ENCODE results near the gene SPATA12. TPM values are rescaled to one million over a fixed set of nuclear protein-coding genes. Genes with fewer than 3 reads are reported as not detected.
A peak's percentile ranks its signal among the peaks of the same experiment; 100 is the strongest.
"Not testable (repeated sequence)": the region's sequence is repeated elsewhere in the genome, so short reads cannot be mapped to it uniquely, and the experiment has no call there.

The SPATA12 gene
- total RNA-seq, 4 donors from 2014 or later: 0.21 to 2.9 TPM; not detected in 2

- intact Hi-C loops (cut with DNase I; ENCODE audit: low total_unique reads): loop anchor here (10.0 kb wide), 1 partner anchor 84 kb away; no protein-coding TSS in a partner anchor
- no peaks in the 10 kb centered on the region for H3K27me3 ChIP-seq
- peak overlapping the region; percentile 49 to 51 for H3K4me3 ChIP-seq
- no peaks in the 10 kb centered on the region for H3K4me1 ChIP-seq
- TF ChIP-seq CTCF (IDR thresholded peaks at IDR 0.05) (peak in 1 of 4 experiments; percentile 26), POLR2A (IDR thresholded peaks at IDR 0.05) (peak in 1 of 2 donors; percentile 16)
- peak overlapping the region; percentile 57 to 63 for H3K27ac ChIP-seq
- no peaks in the 10 kb centered on the region for H3K36me3 ChIP-seq
- DNase-seq: peak; percentile 27 to 51
- H3K9me3 ChIP-seq: no peaks in the 10 kb centered on the region
Measured at GRCh38 chr3:57078635-57079473, 18.4 kb downstream of the SPATA12 start.

- intact Hi-C loops (cut with DNase I; ENCODE audit: low total_unique reads): loop anchor here (10.0 kb wide), 1 partner anchor 85 kb away; no protein-coding TSS in a partner anchor
- peak in 1 of 2 donors; percentile 31 for DNase-seq
- no peak for TF ChIP-seq CTCF (IDR thresholded peaks at IDR 0.05)
- no peak for TF ChIP-seq POLR2A (IDR thresholded peaks at IDR 0.05)
- no peaks in the 10 kb centered on the region for H3K4me1 ChIP-seq
- H3K9me3 ChIP-seq: no peaks in the 10 kb centered on the region
- no peaks in the 10 kb centered on the region for H3K27me3 ChIP-seq
- H3K36me3 ChIP-seq: no peaks in the 10 kb centered on the region
- H3K27ac ChIP-seq: peak overlapping the region; percentile 57 to 63
- peak overlapping the region; percentile 49 to 51 for H3K4me3 ChIP-seq
Measured at GRCh38 chr3:57079474-57079831, 19.0 kb downstream of the SPATA12 start.

- H3K4me1 ChIP-seq: no peaks in the 10 kb centered on the region
- no peaks in the 10 kb centered on the region for H3K27me3 ChIP-seq
- H3K27ac ChIP-seq: no peak overlapping the region
- DNase-seq: no peak
- no peak for TF ChIP-seq POLR2A (IDR thresholded peaks at IDR 0.05)
- H3K4me3 ChIP-seq: no peak overlapping the region
- H3K36me3 ChIP-seq: no peaks in the 10 kb centered on the region
- intact Hi-C loops (cut with DNase I; ENCODE audit: low total_unique reads): no loop called here
- no peaks in the 10 kb centered on the region for H3K9me3 ChIP-seq
Measured at GRCh38 chr3:57080171-57080570, 19.7 kb downstream of the SPATA12 start.

- Histone ChIP-seq H3K27me3 (no peaks in the 10 kb centered on the region), H3K4me1 (no peaks in the 10 kb centered on the region), H3K27ac (no peak overlapping the region), H3K4me3 (no peak overlapping the region), H3K36me3 (no peaks in the 10 kb centered on the region), H3K9me3 (no peaks in the 10 kb centered on the region)
- DNase-seq: no peak
- intact Hi-C loops (cut with DNase I; ENCODE audit: low total_unique reads): no loop called here
- TF ChIP-seq CTCF (IDR thresholded peaks at IDR 0.05) (no peak), POLR2A (IDR thresholded peaks at IDR 0.05) (no peak)
Measured at GRCh38 chr3:57081173-57081572, 20.7 kb downstream of the SPATA12 start.

- intact Hi-C loops (cut with DNase I; ENCODE audit: low total_unique reads): no loop called here
- H3K4me1 ChIP-seq: no peaks in the 10 kb centered on the region
- no peak for TF ChIP-seq POLR2A (IDR thresholded peaks at IDR 0.05)
- no peak for TF ChIP-seq CTCF (IDR thresholded peaks at IDR 0.05)
- no peaks in the 10 kb centered on the region for H3K36me3 ChIP-seq
- DNase-seq: no peak
- no peak overlapping the region for H3K27ac ChIP-seq
- no peak overlapping the region for H3K4me3 ChIP-seq
- no peaks in the 10 kb centered on the region for H3K27me3 ChIP-seq
- H3K9me3 ChIP-seq: no peaks in the 10 kb centered on the region
Measured at GRCh38 chr3:57082481-57082880, 22.0 kb downstream of the SPATA12 start.

- intact Hi-C loops (cut with DNase I; ENCODE audit: low total_unique reads); H3K27me3 ChIP-seq; H3K4me3 ChIP-seq; H3K36me3 ChIP-seq; H3K27ac ChIP-seq; DNase-seq; H3K4me1 ChIP-seq; H3K9me3 ChIP-seq: not testable (repeated sequence)
Measured at GRCh38 chr3:57083266-57083995, 23.0 kb downstream of the SPATA12 start.
